Activated CD8-positive, alpha-beta memory T cell treated with anti-CD3 and anti-CD28 coated beads for 48 hours (primary cell): ENCODE data around the gene FAM32A.

Source experiments
- DNase-seq, 3 experiments: peaks; one replicate each; pipeline ENCODE4 v3.0.0-alpha.2; 2020; ENCODE audit warnings: low read depth in 2 of 3, low spot score in 2 of 3

The FAM32A gene

DNA sequence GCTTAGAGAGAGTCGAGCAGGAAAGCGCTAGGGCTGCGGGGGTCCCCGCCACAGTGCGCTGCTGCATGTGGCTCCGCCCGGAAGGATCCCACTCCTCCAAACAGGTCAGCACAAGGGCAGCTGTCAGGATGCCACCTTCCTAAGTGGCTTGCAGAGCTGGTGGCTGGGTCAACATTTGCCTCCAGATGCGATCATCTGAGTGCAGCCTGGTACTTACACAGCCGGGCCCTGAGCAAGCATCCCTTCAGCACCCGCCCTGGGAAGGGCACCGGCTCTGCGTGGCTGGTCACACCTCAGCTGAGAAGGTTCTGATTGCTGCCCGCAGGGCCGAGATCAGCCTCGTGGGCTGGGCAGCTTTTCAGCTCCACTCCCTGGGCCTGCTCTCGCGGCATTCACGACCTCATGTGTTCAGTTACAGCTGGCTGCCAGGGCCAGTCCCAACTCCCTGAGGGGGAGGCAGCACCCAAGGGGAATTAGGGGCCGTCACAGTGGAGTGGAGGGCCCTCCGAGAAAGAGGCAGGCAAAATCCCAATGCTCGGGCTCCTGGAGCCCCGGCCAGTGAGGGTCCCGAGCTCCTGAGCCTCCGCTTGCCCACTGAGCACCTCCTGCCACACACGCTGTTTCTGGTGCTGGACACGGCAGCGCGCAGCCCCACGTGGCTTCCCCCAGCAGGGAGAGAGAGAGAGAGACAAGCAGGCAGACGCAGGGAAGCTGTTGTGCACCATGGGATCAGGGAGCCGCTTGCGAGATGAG is 39.3 kb downstream of the FAM32A start:
- no peak for DNase-seq

DNA sequence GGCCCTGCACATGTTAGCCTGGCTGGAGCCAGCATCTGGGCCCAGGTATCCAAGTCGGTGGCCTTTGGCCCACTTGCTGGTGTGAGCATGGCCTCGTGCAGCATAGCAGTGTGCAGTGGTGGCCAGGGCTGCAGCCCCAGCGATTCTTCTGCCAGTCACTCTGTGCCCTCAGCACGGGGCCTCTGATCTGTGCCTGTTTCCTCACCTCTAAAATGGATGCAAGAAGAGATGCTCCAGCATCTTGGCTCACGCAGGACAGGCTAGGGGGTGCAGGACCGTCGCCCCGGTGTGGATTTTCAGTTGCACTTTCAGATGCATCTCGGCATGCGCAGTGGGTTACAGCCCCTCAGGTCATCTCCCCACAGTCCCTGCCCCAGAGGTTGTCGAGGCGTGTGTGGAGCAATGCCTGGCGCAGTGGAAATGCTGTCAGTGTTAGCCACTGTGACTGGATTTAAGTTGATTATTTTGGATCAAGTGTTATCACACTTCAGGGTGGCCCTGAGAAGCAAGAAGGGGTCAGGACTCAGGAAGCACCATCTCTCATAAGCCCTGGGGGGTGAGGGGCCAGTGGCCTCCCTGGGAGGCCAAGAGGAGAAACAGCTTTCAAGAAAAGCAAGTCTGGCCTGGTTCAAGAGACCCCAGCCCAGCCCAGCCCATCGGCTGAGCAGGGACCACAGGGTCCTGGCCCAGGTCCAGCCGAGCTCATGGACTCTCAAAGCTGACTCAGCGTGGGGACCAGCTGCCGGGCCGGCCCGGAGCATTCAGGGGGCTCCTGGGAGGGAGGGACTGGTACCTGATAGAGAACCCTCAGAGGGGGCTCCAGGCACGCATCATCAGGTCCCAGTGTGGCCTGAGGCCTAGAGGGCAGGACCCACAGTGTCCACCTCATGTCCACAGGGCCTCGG is 40.3 kb downstream of the FAM32A start:
- DNase-seq, result no peak

DNA sequence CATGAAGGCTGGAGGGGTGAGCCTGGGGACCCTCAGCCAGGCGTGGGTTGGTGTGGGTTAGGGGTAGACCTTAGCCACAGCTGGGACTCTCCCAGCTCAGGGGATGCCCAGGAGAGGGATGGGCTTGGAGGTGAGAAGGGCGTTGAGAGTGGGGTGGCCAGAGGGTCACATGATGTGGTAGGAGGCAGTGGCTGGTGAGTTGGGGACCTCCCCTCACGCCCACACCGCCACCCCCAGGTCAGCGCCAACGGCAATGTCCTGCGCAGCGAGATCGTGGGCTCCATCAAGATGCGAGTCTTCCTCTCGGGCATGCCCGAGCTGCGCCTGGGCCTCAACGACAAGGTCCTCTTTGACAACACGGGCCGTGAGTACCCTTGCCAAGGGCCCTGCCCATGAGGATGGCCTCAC is 41.0 kb downstream of the FAM32A start:
- no peak for DNase-seq

DNA sequence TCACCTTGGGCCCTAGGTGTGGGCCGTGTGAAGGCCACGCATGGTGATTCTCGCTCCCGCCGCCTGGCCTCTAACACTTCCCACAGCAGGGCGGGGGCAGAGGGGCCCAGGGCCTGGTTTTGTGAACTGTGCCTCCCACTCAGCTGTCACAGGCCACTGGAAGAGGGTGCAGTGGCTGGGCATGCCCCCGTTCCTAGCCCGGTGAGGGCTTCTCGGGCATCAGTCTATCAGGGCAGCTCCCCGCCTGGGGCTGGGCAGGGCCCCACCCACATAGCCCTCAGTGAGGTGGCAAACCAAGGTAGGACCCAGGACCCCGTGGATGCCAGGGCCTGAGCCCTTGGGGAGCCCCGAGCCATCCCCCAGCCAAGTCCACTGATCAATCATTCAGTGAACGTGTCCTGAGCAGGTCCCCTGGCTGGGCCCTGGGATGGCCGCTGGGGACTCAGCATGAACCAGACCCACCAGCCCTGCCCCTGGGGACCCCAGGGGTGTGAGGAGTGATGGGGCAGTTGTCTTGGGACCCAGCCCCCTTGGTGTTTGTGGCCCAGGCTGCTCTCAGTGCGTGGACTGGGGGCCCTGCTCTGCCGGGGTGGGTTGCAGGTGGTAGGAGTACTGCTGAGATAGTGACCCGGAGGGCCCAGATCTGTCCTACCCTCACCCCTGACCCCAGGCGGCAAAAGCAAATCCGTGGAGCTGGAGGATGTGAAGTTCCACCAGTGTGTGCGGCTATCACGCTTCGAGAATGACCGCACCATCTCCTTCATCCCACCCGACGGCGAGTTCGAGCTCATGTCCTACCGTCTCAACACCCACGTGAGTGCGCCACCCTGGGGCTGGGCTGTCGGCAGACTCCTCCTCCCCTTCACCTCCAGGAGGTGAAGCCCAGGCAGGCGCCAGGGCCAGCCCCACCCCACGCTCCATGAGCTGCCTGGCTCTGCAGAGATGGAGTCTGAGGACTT is 41.9 kb downstream of the FAM32A start:
- DNase-seq, result no peak

DNA sequence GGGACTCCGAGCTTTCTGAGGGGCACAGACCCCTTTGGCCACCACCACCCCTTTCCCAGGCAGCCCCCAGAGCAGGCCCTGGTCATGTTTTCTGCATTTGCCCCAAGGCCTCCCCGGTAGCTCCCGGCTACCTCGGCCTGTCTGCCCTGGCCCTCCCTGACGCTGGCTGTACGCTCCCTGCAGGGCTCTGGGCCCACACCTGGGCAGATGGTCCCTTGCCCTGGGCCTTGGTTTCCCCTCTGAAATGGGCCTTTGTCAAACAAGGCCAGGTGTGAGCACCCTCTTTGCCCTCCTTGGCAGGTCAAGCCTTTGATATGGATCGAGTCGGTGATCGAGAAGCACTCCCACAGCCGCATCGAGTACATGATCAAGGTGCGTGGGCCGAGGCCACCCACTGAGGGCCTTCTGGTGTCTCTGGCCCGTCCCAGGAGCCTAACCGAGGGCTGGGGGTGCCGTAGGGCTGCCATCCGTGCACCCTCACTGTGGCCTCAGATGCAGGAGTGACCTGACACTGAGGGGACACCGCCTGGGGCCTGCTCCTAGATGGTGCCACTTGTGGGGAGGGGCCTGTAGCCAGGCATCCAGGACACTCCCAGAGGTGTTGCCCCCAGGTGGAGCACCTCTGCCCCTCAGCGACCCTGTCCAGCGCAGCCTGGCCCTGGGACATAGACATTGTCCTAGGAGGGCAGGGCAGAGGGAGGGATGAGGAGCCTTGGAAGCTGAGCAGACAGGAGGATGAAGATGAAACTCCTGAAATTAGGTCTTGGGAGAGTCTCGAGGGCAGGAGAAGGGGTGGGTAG is 42.8 kb downstream of the FAM32A start:
- DNase-seq, result no peak

DNA sequence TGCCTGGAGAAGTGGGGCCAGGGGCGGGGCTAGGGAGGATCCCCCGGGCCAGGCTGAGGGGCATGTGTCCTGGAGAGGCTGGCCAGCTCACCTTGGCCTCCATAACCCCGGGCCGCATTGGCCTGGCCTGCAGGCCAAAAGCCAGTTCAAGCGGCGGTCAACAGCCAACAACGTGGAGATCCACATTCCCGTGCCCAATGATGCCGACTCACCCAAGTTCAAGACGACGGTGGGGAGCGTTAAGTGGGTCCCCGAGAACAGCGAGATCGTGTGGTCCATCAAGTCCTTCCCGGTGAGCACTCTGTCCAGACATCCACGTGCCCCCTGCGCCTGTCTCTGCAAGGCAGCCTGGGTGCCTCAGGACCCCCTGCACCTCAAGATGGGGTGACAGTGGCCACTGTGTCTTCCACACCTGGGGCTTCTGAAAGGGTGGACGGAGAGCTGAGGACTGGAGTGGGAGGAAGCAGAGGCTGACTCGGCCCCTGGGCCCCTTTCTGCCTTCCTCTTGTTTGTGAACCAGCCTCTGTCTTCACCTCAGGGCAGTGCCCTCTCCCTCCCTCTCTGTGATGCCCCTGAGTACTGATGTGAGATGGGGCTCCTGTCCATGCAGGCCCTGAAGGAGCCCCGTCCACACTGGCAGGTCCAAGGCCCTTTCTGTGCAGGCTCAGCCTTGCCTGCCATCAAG is 43.6 kb downstream of the FAM32A start:
- DNase-seq, result no peak

DNA sequence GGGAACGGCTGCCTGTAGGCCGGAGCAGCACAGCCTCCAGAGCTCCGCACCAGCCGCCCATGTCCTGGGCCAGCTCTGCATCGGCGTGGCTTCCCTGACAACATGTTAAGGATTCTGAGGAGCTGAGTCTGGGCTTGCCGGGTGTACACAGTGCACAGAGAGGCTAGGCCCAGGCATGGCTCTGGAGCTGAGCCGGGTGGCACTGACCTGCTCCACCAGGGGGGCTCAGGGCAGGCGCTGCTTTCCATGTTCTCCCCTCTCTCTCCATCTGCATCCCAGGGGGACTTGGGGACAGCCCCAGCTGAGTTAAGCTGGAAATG is 44.1 kb downstream of the FAM32A start:
- DNase-seq, result no peak

DNA sequence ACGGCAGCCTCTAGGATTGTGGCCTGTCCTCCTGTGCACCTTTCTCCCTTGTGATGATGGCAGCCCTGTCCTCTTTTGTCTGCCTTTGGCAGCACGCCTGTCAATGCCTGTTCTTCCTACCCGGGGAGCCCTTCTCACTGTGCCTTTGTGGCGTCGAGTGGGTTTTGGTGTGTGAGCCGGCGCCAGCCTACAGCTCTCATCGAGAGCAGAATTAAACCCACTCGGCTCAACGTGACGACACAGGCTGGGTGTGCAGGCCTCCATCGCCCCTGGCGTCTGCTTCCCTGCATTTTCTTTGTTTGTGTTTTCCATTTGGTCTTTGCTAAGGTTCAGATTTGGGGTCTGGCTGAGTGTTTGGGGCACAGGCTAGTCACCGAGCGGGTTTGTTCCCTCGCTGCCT is 46.9 kb downstream of the FAM32A start:
- no peak for DNase-seq

DNA sequence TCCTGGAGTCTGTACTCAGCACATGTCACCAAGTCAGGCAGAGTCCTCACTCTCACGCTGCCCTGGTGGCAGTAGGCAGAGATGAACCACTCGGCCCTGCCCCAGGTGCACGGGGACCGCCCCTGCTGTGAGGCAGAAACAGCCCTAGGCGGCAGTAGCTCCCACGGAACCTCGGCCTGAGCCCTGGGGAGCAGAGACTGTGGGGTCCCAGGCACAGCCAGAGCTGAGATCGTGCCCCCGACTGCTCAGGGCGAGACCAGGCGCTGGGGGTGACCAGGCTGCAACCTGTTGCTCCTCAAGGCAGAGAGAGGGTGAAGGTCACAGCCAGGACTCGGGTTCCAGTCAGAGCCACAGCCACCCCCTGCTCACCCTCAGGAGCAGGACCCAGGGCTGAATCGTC is 47.4 kb downstream of the FAM32A start:
- no peak for DNase-seq

DNA sequence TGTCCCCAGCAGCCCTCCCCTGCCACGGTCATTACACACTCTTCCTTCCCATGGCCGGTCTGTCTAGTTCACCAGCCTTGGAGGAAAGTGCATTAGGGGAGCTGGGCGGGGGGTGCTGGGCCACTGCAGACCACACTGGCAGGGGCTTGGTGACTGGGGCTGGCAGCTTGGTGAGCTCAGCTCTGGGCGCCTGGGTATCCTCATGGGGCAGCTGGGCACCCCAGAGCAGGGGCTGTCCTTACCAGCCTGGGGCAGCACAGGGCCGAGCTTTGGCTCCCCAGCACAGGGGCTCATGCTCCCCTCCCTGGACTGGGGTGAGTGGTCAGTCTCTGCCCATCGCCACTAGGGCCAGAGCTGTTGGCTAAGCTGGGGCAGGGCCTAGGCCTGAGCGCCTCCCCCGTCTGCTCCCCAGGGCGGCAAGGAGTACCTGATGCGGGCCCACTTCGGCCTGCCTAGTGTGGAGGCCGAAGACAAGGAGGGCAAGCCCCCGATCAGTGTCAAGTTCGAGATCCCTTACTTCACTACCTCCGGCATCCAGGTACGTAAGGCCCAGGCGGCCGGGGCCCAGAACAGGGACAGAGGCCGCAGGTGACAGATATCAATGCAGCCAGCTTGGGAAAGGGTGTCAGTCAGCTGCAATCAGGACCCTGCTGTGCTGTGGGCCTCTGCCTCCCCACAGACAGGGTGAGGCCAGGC is 48.0 kb downstream of the FAM32A start:
- no peak for DNase-seq

DNA sequence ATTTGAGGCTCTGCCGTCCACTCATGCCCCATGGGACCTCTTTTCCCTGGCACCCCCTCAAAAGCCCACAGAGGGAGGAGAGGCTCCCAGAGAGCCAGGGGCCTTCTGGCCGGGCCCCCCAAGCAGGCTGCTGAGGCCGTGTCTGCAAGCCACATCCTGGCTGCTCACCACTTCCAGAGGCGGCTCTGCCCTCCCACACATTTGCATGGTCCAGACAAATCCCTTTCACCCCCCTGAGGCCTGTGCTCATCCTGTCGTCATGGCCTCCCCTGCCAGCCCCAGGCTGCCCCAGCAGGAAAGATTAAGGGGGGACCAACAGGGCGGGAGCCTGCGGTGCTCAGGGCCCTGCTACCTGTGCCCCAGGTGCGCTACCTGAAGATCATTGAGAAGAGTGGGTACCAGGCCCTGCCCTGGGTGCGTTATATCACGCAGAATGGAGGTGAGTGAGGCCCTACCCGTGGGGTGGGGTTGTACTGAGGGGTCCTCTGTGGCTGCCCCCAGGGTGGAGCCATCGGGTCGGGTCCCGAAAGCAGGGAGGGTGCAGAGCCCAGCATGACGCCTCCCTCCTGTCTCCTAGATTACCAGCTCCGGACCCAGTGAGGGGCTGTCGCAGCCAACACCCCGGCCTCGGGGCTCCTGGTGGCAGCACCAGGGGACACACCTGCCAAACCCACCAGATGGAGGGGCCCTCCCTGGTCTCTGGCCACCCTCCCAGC is 48.8 kb downstream of the FAM32A start:
- DNase-seq, result no peak

DNA sequence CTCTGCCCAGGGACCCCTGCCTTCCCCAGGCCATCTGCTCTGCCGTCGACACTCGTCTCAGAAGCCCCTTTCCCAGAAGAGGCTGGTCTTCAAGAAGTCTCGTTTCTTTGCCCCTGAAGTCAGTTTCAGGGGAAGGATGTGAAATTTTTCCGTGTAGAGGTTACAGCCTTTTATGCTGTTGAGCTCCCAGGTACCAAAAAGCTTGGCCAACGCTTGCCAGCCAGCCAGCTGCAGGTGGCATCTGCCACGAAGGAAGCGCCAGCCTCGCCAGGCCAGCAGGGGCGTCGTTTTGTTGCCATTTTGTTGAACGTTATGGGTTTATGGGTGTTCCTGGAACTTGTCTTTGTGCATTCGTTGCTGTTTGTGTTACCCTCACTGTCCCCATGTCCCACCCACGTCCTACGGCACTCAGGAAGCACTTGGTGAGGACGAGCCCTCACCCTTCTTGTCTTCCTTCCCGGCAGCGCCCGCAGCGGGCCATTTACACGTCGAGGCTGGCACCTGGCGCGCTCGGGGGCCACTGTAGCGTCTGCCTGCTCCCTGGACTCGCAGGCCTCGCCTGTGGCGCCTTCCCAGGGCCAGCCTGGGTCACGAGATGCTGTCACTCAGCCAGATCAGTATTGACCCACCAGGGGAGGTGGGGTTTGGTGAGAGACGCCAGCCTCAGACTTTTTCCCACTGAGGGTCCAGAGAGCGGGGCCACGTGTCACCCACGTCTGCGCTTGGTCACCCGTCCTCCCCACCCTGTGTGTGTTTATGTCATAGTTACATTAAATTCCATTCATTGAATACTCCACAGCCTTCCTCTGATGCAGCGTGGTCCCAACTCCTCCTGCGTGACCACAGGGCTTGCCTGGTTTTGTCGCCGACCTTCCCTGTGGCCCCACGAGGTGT is 49.6 kb downstream of the FAM32A start:
- no peak for DNase-seq

DNA sequence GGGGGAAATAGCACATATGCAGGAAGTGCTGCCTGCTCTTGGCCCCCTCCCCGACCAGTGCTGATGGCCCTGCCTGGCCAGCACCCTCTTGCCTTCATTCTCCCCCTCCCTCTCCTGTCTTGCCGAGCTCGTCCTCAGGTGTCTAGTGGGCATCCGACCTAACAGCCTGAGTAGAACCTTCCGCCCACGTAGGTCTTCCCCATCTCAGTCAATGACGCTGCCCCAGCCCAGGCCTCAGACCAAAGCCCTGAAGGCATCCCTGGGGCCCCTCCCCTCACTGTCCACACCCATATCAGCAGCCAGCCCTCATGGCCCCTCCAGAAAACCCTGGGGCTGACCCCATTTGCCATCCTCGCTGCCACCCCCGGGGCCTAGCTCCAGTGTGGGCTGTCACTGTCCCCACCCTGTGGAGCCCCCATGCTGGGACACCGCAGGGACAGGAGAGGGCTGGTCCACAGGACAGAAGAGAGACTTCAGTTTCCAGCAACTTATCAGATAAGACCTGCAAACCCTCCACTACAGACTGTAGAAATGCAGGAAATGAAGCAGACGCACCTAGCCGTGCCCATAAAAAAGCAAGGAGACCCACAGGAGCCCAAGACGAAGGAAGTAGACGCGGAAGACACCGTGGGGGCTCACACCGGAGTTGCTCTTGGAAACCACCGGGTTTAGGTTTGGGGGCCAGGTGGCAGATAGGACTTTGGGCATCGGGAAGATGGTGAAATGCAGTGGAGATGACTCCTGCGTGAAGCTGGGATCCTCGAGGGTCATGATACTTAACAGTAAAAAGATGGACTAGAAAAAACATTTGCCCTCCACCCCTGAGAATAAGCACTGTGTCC is 50.8 kb downstream of the FAM32A start:
- DNase-seq, result no peak
